Endothelial cell of hepatic sinusoid (primary cell): ENCODE results near the gene GRIP1.
"Not testable (repeated sequence)": the region's sequence is repeated elsewhere in the genome, so short reads cannot be mapped to it uniquely, and the experiment has no call there.

Experiments
- in situ Hi-C: cut with HindIII; loops from 2 replicates; pipeline ENCODE4 v1.10.0; 2017; ENCODE audit warnings: low sequenced_read_pairs

Gene GRIP1

GRCh38 chr12:66345956-66346355 lies 332.9 kb downstream of the GRIP1 start:
- in situ Hi-C loops, result no loop called here

GRCh38 chr12:66345212-66345611 lies 333.7 kb downstream of the GRIP1 start:
- in situ Hi-C loops, result no loop called here

- in situ Hi-C loops, result no loop called here
Measured at GRCh38 chr12:66341126-66341525, 337.8 kb downstream of the GRIP1 start.

GRCh38 chr12:66340131-66340530 lies 338.7 kb downstream of the GRIP1 start:
- in situ Hi-C loops, result no loop called here

GRCh38 chr12:66337381-66338010 lies 341.4 kb downstream of the GRIP1 start:
- in situ Hi-C loops, result no loop called here

GRCh38 chr12:66335746-66336145 lies 343.1 kb downstream of the GRIP1 start:
- in situ Hi-C loops, result no loop called here

- in situ Hi-C loops, result no loop called here
Measured at GRCh38 chr12:66331814-66332213, 347.1 kb downstream of the GRIP1 start.

- in situ Hi-C loops, result no loop called here
Measured at GRCh38 chr12:66331016-66331415, 347.9 kb downstream of the GRIP1 start.

GRCh38 chr12:66329941-66330340 lies 348.9 kb downstream of the GRIP1 start:
- in situ Hi-C loops, result no loop called here

- in situ Hi-C loops, result no loop called here
Measured at GRCh38 chr12:66323017-66323416, 355.9 kb downstream of the GRIP1 start.

GRCh38 chr12:66321435-66321834 lies 357.4 kb downstream of the GRIP1 start:
- in situ Hi-C loops, result no loop called here

- in situ Hi-C loops, result no loop called here
Measured at GRCh38 chr12:66320996-66321395, 357.9 kb downstream of the GRIP1 start.

- in situ Hi-C loops, result no loop called here
Measured at GRCh38 chr12:66319266-66319954, 359.5 kb downstream of the GRIP1 start.

- in situ Hi-C loops, result no loop called here
Measured at GRCh38 chr12:66314278-66314677, 364.6 kb downstream of the GRIP1 start.

GRCh38 chr12:66312189-66312588 lies 366.7 kb downstream of the GRIP1 start:
- in situ Hi-C loops, result no loop called here

GRCh38 chr12:66309606-66310005 lies 369.3 kb downstream of the GRIP1 start:
- in situ Hi-C loops, result no loop called here

GRCh38 chr12:66304296-66304900 lies 374.5 kb downstream of the GRIP1 start:
- in situ Hi-C loops, result no loop called here

- in situ Hi-C loops, result not testable (repeated sequence)
Measured at GRCh38 chr12:66303316-66303804, 375.5 kb downstream of the GRIP1 start.

- in situ Hi-C loops, result no loop called here
Measured at GRCh38 chr12:66302827-66303169, 376.1 kb downstream of the GRIP1 start.

- in situ Hi-C loops, result no loop called here
Measured at GRCh38 chr12:66301944-66302826, 376.7 kb downstream of the GRIP1 start, which contains the start of gene HELB. Gene HELB, plus strand, starts transcription at chr12:66302493. Its CDS starts 111 bp downstream, at chr12:66302604.

GRCh38 chr12:66297923-66298322 lies 381.0 kb downstream of the GRIP1 start:
- in situ Hi-C loops, result no loop called here
